Bronchial epithelial cell (primary cell): ENCODE data around the gene RTP5. TPM values are rescaled to one million over a fixed set of nuclear protein-coding genes. Genes with fewer than 3 reads are reported as not detected.

Source experiments
- DNase-seq: peaks from one replicate; pipeline ENCODE4 v3.0.0-alpha.2; 2010; ENCODE audit warnings: low read depth
- FAIRE-seq: peaks from 2 replicates; lab custom pipeline; 2011; peaks lifted over from hg19 to GRCh38; lab: Jason Lieb, UNC
- H3K27me3 ChIP-seq: 2 replicates; pipeline ENCODE4 v1.5.1; 2011; ENCODE audit warnings: low read length; ENCODE audit not compliant: control insufficient read depth, insufficient read depth
- H3K36me3 ChIP-seq: 2 replicates; pipeline ENCODE4 v1.5.1; 2011; ENCODE audit warnings: low read length; ENCODE audit not compliant: control insufficient read depth, insufficient read depth
- H3K4me3 ChIP-seq: 2 replicates; pipeline ENCODE4 v1.5.1; 2011; ENCODE audit warnings: mild to moderate bottlenecking, low read depth, low read length, control low read depth
- CTCF ChIP-seq: IDR thresholded peaks from 2 replicates; pipeline ENCODE4 v1.5.1; 2011; ENCODE audit warnings: mild to moderate bottlenecking, moderate library complexity, low read length, control low read depth, inconsistent platforms; ENCODE audit not compliant: insufficient read depth, severe bottlenecking
- total RNA-seq: library from RNA; depleted of rRNA; stranded (reverse); fragments of >200 nt; gene quantifications from 2 replicates; pipeline ENCODE4 v1.2.1, GENCODE V29; 2014

RTP5 gene
- total RNA-seq, 1 donor from 2014 or later, result not detected

DNA sequence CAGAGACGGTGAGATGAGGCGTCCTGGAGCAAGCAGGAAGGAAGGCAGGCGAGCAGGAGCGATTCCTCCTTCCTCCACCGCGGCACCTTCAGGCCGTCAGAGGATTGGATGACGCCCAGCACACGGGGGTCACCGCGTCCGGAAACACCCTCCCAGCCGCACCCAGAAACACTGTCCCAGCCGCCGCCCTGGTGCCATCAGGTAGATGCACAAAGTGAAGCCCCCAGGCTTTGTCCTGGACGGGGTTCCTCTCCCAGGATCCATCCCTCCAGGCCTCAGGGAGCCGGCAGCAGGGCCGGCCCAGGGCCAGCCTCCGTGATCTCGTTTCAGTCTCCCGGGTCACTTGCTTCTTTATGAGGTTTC, 31.5 kb downstream of the RTP5 start:
- no peak overlapping the region for H3K4me3 ChIP-seq
- no peaks in the 10 kb centered on the region for H3K27me3 ChIP-seq
- TF ChIP-seq CTCF, result no peak
- FAIRE-seq, result no peak
- no peak for DNase-seq
- H3K36me3 ChIP-seq, result no peaks in the 10 kb centered on the region

GRCh38 chr2:241901500-241902351, 32.2 kb downstream of the RTP5 start:
- no peak for TF ChIP-seq CTCF
- peak overlapping the region; percentile 18 for H3K4me3 ChIP-seq
- no peaks in the 10 kb centered on the region for H3K36me3 ChIP-seq
- H3K27me3 ChIP-seq, result no peaks in the 10 kb centered on the region
- peak; percentile 42 for DNase-seq
- no peak for FAIRE-seq

DNA sequence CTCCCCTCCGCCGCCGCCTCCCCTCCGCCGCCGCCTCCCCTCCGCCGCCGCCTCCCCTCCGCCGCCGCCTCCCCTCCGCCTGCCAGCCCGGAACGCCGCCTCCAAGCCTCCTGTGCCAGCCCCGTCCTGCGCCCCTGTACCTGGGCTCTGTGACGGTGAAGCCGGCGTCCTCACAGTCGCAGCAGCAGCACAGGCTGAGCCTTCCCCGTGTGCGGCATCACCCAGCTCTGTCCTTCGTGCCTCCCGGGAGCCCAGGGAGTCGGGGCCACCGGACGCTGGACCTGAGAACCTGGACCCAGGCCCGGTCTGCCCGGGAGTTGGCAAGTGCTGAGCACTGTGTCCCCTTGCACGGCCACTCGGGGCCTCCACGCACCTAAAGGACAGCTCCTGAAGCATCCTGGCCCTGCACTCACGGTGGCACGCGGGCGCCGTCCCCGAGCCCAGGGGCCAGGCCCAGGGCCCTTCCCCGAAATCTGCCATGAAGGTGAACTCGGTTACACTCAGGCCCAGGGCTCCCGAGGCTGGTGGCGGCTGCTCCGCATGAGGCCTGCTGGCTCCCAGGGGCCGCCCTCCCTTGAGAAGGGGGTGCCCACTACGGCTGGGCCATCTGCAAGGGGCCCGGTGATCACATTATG, 32.9 kb downstream of the RTP5 start:
- no peak overlapping the region for H3K4me3 ChIP-seq
- no peak for TF ChIP-seq CTCF
- DNase-seq (no peak), FAIRE-seq (no peak)
- H3K27me3 ChIP-seq, result no peaks in the 10 kb centered on the region
- H3K36me3 ChIP-seq, result no peaks in the 10 kb centered on the region

- no peak for DNase-seq
Observed at GRCh38 chr2:241903121-241904010, 33.8 kb downstream of the RTP5 start.

More at GRCh38 chr2:241903121-241904010, 33.8 kb downstream of the RTP5 start:
- Histone ChIP-seq H3K4me3 (no peak overlapping the region), H3K27me3 (no peaks in the 10 kb centered on the region), H3K36me3 (no peaks in the 10 kb centered on the region)
- no peak for FAIRE-seq
- no peak for TF ChIP-seq CTCF
